Activated naive CD4-positive, alpha-beta T cell treated with anti-CD3 and anti-CD28 coated beads, Interleukin-2, amount 50 U/mL, for 72 hours (primary cell): ENCODE results near the gene PEMT. TPM values are rescaled to one million over a fixed set of nuclear protein-coding genes. Genes with fewer than 3 reads are reported as not detected.

ENCODE experiments used
- ATAC-seq, 2 donors: fragments of 150-1000 bp; cut with Tn5 transposase; 2 replicates each; pipeline ENCODE4 v1.10.0; 2021; ENCODE audit warnings: mild to moderate bottlenecking in 2 of 2, moderate library complexity in 2 of 2
- DNase-seq, 2 donors: peaks; one replicate each; pipeline ENCODE4 v3.0.0; 2021 to 2022; ENCODE audit warnings: low spot score in 2 of 2
- H3K27ac Mint-ChIP-seq, 2 donors: one replicate each; pipeline ENCODE4 v1.8.0; 2022; ENCODE audit warnings: mild to moderate bottlenecking in 2 of 2, mixed read lengths in 2 of 2
- H3K36me3 Mint-ChIP-seq, 2 donors: one replicate each; pipeline ENCODE4 v1.8.0; 2022; ENCODE audit warnings: mixed read lengths in 2 of 2
- H3K9me3 Mint-ChIP-seq, 2 donors: one replicate each; pipeline ENCODE4 v1.8.0; 2022; ENCODE audit warnings: mixed read lengths in 2 of 2
- total RNA-seq, 2 donors: library from RNA; stranded (reverse); gene quantifications; one replicate each; pipeline ENCODE4 v1.2.3, GENCODE V29; 2022

PEMT gene
- total RNA-seq, 2 donors from 2014 or later, result 6.3 to 27.5 TPM

- DNase-seq, result no peak
- no peak for ATAC-seq
- no peak overlapping the region for H3K27ac Mint-ChIP-seq
- no peaks in the 10 kb centered on the region for H3K9me3 Mint-ChIP-seq
- no peaks in the 10 kb centered on the region for H3K36me3 Mint-ChIP-seq
These were observed 54.8 kb downstream of the PEMT start for GRCh38 chr17:17536702-17537101.

- DNase-seq (no peak), ATAC-seq (no peak)
- H3K36me3 Mint-ChIP-seq, result no peaks in the 10 kb centered on the region
- no peaks in the 10 kb centered on the region for H3K9me3 Mint-ChIP-seq
- peak overlapping the region in 1 of 2 donors; percentile 44 for H3K27ac Mint-ChIP-seq
These were observed 55.6 kb downstream of the PEMT start for GRCh38 chr17:17535957-17536356.

- ATAC-seq (no peak), DNase-seq (no peak)
- Mint-ChIP-seq H3K36me3 (no peaks in the 10 kb centered on the region), H3K9me3 (no peaks in the 10 kb centered on the region), H3K27ac (no peak overlapping the region)
These were observed 57.5 kb downstream of the PEMT start for GRCh38 chr17:17533901-17534441.

- DNase-seq, result no peak
- H3K36me3 Mint-ChIP-seq, result no peaks in the 10 kb centered on the region
- H3K27ac Mint-ChIP-seq, result no peak overlapping the region
These were observed 58.5 kb downstream of the PEMT start for GRCh38 chr17:17532991-17533390.

GRCh38 chr17:17531156-17531555 is 60.4 kb downstream of the PEMT start:
- no peaks in the 10 kb centered on the region for H3K36me3 Mint-ChIP-seq
- no peak overlapping the region for H3K27ac Mint-ChIP-seq
- no peaks in the 10 kb centered on the region for H3K9me3 Mint-ChIP-seq
- ATAC-seq, result no peak
- no peak for DNase-seq

More at GRCh38 chr17:17532991-17533390, 58.5 kb downstream of the PEMT start:
- H3K9me3 Mint-ChIP-seq, result no peaks in the 10 kb centered on the region
- ATAC-seq, result no peak

GRCh38 chr17:17528696-17529652 is 62.5 kb downstream of the PEMT start:
- Mint-ChIP-seq H3K36me3 (no peaks in the 10 kb centered on the region), H3K27ac (peak overlapping the region in 1 of 2 donors; percentile 57), H3K9me3 (no peaks in the 10 kb centered on the region)
- no peak for DNase-seq
- ATAC-seq, result no peak

GRCh38 chr17:17527956-17528500 is 63.5 kb downstream of the PEMT start:
- no peak for DNase-seq
- Mint-ChIP-seq H3K27ac (no peak overlapping the region), H3K36me3 (no peaks in the 10 kb centered on the region), H3K9me3 (no peaks in the 10 kb centered on the region)
- no peak for ATAC-seq

GRCh38 chr17:17527534-17527933 is 64.0 kb downstream of the PEMT start:
- Mint-ChIP-seq H3K36me3 (no peaks in the 10 kb centered on the region), H3K27ac (no peak overlapping the region), H3K9me3 (no peaks in the 10 kb centered on the region)
- DNase-seq, result no peak
- no peak for ATAC-seq

- H3K27ac Mint-ChIP-seq, result no peak overlapping the region
- ATAC-seq (no peak), DNase-seq (no peak)
- H3K9me3 Mint-ChIP-seq, result no peaks in the 10 kb centered on the region
- no peaks in the 10 kb centered on the region for H3K36me3 Mint-ChIP-seq
These were observed 65.1 kb downstream of the PEMT start for GRCh38 chr17:17526369-17526768.

GRCh38 chr17:17525956-17526355 is 65.6 kb downstream of the PEMT start:
- Mint-ChIP-seq H3K27ac (no peak overlapping the region), H3K9me3 (no peaks in the 10 kb centered on the region), H3K36me3 (no peaks in the 10 kb centered on the region)
- ATAC-seq (no peak), DNase-seq (no peak)

GRCh38 chr17:17525311-17525710 is 66.2 kb downstream of the PEMT start:
- H3K36me3 Mint-ChIP-seq, result no peaks in the 10 kb centered on the region
- ATAC-seq (no peak), DNase-seq (no peak)
- H3K27ac Mint-ChIP-seq, result no peak overlapping the region
- H3K9me3 Mint-ChIP-seq, result no peaks in the 10 kb centered on the region

GRCh38 chr17:17523731-17524490 is 67.6 kb downstream of the PEMT start:
- DNase-seq (no peak), ATAC-seq (no peak)
- Mint-ChIP-seq H3K9me3 (no peaks in the 10 kb centered on the region), H3K36me3 (no peaks in the 10 kb centered on the region), H3K27ac (peak overlapping the region in 1 of 2 donors; percentile 47)

GRCh38 chr17:17523001-17523730 is 68.3 kb downstream of the PEMT start:
- Mint-ChIP-seq H3K9me3 (no peaks in the 10 kb centered on the region), H3K36me3 (no peaks in the 10 kb centered on the region), H3K27ac (peak overlapping the region in 1 of 2 donors; percentile 29)
- ATAC-seq (no peak), DNase-seq (no peak)

GRCh38 chr17:17520599-17521232 is 70.8 kb downstream of the PEMT start:
- Mint-ChIP-seq H3K27ac (no peak overlapping the region), H3K36me3 (no peaks in the 10 kb centered on the region), H3K9me3 (no peaks in the 10 kb centered on the region)
- ATAC-seq (no peak), DNase-seq (no peak)

- Mint-ChIP-seq H3K9me3 (no peaks in the 10 kb centered on the region), H3K27ac (no peak overlapping the region), H3K36me3 (no peaks in the 10 kb centered on the region)
- DNase-seq (no peak), ATAC-seq (no peak)
These were observed 71.6 kb downstream of the PEMT start for GRCh38 chr17:17519886-17520285.

- H3K9me3 Mint-ChIP-seq, result no peaks in the 10 kb centered on the region
- DNase-seq (no peak), ATAC-seq (no peak)
- no peak overlapping the region for H3K27ac Mint-ChIP-seq
- no peaks in the 10 kb centered on the region for H3K36me3 Mint-ChIP-seq
These were observed 72.6 kb downstream of the PEMT start for GRCh38 chr17:17518951-17519350.
